ENCODE measurements around the gene CLDN6.

- TF ChIP-seq CTCF (IDR thresholded peaks at IDR 0.05), result no peak
- TF ChIP-seq POLR2A (IDR thresholded peaks at IDR 0.05), result no peak
Measured at GRCh38 chr16:3046641-3047386, 28.8 kb upstream of the CLDN6 start.

Data from right lobe of liver (tissue), 4 donors.